Smooth muscle cell (in vitro differentiated cells): ENCODE results near the gene RBCK1. TPM values are rescaled to one million over a fixed set of nuclear protein-coding genes. Genes with fewer than 3 reads are reported as not detected.
"Not testable (repeated sequence)": the region's sequence is repeated elsewhere in the genome, so short reads cannot be mapped to it uniquely, and the experiment has no call there.

Experiments used
- DNase-seq: peaks from one replicate; lab custom pipeline; 2025; ENCODE audit not compliant: unreplicated experiment; lab: John Stamatoyannopoulos, UW
- H2AFZ ChIP-seq: fragments of 200-600 bp; sonication (generic); 2 replicates; pipeline ENCODE4 v1.6.0; 2016; ENCODE audit warnings: antibody characterized with exemption, low read depth, mild to moderate bottlenecking
- H3F3A ChIP-seq: fragments of 200-600 bp; sonication (generic); 2 replicates; pipeline ENCODE4 v1.6.0; 2017; ENCODE audit warnings: antibody characterized with exemption, low read depth
- H3K27ac ChIP-seq: fragments of 200-600 bp; sonication (generic); 2 replicates; pipeline ENCODE4 v1.5.1; 2016; ENCODE audit warnings: low read depth, mild to moderate bottlenecking
- H3K27me3 ChIP-seq: fragments of 200-600 bp; sonication (generic); 2 replicates; pipeline ENCODE4 v1.6.1; 2016; ENCODE audit warnings: low read depth, mild to moderate bottlenecking
- H3K36me3 ChIP-seq: fragments of 200-600 bp; sonication (generic); 2 replicates; pipeline ENCODE4 v1.5.1; 2016; ENCODE audit warnings: low read depth
- H3K4me1 ChIP-seq: fragments of 200-600 bp; sonication (generic); 2 replicates; pipeline ENCODE4 v1.5.1; 2016; ENCODE audit warnings: low read depth
- H3K4me2 ChIP-seq: fragments of 200-600 bp; sonication (generic); 2 replicates; pipeline ENCODE4 v1.6.0; 2016; ENCODE audit warnings: mild to moderate bottlenecking
- H3K4me3 ChIP-seq: fragments of 200-600 bp; sonication (generic); 2 replicates; pipeline ENCODE4 v1.5.1; 2016; ENCODE audit warnings: mild to moderate bottlenecking
- H3K79me2 ChIP-seq: fragments of 200-600 bp; sonication (generic); 2 replicates; pipeline ENCODE4 v1.6.0; 2016; ENCODE audit warnings: low read depth, mild to moderate bottlenecking
- H3K9ac ChIP-seq: fragments of 200-600 bp; sonication (generic); 2 replicates; pipeline ENCODE4 v1.6.0; 2016; ENCODE audit warnings: low read depth
- H3K9me3 ChIP-seq: fragments of 200-600 bp; sonication (generic); replicated peaks from 2 replicates; pipeline ENCODE4 v1.5.1; 2016; ENCODE audit warnings: low read depth
- H4K20me1 ChIP-seq: fragments of 200-600 bp; sonication (generic); 2 replicates; pipeline ENCODE4 v1.6.0; 2016; ENCODE audit warnings: low read depth
- WGBS: methylation state at CpG from one replicate; pipeline ENCODE4 v1.1.7; 2016; ENCODE audit warnings: low lambda C conversion rate; 5-methylcytosine and 5-hydroxymethylcytosine counted together
- polyA plus RNA-seq: library from polyadenylated mRNA; unstranded; fragments of >200 nt; fragmentation: Nextera tagmentation; extraction: Ambion mirVana; gene quantifications from 2 replicates; pipeline ENCODE4 v1.2.1, GENCODE V29; 2016
- total RNA-seq: library from RNA; depleted of rRNA; stranded (reverse); fragments of >200 nt; gene quantifications from 2 replicates; pipeline ENCODE4 v1.2.3, GENCODE V29; 2014
- TF ChIP-seq, protein P1 (sequence below): fragments of 200-600 bp; sonication (generic); IDR thresholded peaks from 2 replicates; pipeline ENCODE4 v1.5.1; 2017; ENCODE audit warnings: borderline replicate concordance, mild to moderate bottlenecking, antibody characterized with exemption; ENCODE audit not compliant: insufficient read depth, poor library complexity, severe bottlenecking

Gene RBCK1
- total and polyA plus RNA-seq, 2 experiments from 2014 or later = 43.0 to 53.9 TPM

DNA sequence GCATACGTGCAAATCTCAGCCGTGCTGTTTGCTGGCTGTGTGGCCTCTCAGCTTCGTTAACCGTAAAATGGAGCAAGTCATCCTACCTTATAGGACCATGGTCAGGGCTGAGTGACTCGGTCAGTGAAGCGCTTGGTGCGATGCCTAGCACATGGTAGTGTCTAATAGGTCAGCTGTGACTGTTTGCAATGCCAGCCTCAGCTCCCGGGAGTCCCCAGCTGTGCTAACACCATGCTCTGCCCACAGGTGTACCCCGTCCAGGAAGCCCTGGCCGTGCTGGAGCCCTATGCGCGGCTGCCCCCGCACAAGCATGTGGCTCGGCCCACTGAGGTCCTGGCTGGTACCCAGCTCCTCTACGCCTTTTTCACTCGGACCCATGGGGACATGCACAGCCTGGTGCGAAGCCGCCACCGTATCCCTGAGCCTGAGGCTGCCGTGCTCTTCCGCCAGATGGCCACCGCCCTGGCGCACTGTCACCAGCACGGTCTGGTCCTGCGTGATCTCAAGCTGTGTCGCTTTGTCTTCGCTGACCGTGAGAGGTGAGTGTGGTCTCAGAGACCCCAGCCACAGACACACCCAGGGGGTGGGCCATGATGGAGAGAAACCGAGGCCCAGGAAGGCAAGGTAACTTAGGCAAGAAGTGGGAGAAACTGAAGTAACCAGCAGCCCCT is 16.9 kb upstream of the RBCK1 start:
- no peaks in the 10 kb centered on the region for H4K20me1 ChIP-seq
- no peaks in the 10 kb centered on the region for H3K27me3 ChIP-seq
- DNase-seq = no peak
- no peak overlapping the region for H3K9ac ChIP-seq
- 97% methylated on average over 29 of the region's 29 CpGs for WGBS
- H3F3A ChIP-seq = no peaks in the 10 kb centered on the region
- no peaks in the 10 kb centered on the region for H3K4me1 ChIP-seq
- TF ChIP-seq, protein P1, sequence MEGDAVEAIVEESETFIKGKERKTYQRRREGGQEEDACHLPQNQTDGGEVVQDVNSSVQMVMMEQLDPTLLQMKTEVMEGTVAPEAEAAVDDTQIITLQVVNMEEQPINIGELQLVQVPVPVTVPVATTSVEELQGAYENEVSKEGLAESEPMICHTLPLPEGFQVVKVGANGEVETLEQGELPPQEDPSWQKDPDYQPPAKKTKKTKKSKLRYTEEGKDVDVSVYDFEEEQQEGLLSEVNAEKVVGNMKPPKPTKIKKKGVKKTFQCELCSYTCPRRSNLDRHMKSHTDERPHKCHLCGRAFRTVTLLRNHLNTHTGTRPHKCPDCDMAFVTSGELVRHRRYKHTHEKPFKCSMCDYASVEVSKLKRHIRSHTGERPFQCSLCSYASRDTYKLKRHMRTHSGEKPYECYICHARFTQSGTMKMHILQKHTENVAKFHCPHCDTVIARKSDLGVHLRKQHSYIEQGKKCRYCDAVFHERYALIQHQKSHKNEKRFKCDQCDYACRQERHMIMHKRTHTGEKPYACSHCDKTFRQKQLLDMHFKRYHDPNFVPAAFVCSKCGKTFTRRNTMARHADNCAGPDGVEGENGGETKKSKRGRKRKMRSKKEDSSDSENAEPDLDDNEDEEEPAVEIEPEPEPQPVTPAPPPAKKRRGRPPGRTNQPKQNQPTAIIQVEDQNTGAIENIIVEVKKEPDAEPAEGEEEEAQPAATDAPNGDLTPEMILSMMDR = no peak
- peaks cover 17% of the 10 kb centered on the region for H3K79me2 ChIP-seq
- no peak overlapping the region for H2AFZ ChIP-seq
- no peak overlapping the region for H3K27ac ChIP-seq
- H3K9me3 ChIP-seq = no peaks in the 10 kb centered on the region
- no peak overlapping the region for H3K4me2 ChIP-seq
- H3K4me3 ChIP-seq = no peak overlapping the region
- no peaks in the 10 kb centered on the region for H3K36me3 ChIP-seq

DNA sequence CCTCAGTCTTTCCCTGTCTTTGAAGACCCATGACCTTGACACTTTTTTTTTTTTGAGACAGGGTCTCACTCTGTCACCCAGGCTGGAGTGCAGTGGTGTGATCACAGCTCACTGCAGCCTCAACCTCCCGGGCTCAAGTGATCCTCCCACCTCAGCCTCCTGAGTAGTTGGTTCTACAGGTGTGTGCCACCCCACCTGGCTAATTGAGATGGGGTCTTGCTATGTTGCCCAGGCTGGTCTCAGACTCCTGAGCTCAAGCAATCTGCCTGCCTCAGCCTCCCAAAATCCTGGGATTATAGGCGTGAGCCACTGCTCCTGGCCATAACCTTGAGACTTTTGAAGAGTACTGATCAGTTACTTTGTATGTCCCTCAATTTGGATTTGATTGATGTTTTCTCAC is 14.8 kb upstream of the RBCK1 start:
- not testable (repeated sequence) for H3K79me2 ChIP-seq, H3K9me3 ChIP-seq, H3K4me3 ChIP-seq, H3K9ac ChIP-seq, DNase-seq, H3K4me2 ChIP-seq, H4K20me1 ChIP-seq, H3K36me3 ChIP-seq, H3K27ac ChIP-seq, H2AFZ ChIP-seq, H3K4me1 ChIP-seq, H3F3A ChIP-seq, H3K27me3 ChIP-seq
- WGBS = 95% methylated on average over 2 of the region's 2 CpGs

DNA sequence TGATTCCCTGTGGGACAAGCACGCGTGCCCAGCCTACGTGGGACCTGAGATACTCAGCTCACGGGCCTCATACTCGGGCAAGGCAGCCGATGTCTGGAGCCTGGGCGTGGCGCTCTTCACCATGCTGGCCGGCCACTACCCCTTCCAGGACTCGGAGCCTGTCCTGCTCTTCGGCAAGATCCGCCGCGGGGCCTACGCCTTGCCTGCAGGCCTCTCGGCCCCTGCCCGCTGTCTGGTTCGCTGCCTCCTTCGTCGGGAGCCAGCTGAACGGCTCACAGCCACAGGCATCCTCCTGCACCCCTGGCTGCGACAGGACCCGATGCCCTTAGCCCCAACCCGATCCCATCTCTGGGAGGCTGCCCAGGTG is 11.9 kb upstream of the RBCK1 start:
- no peaks in the 10 kb centered on the region for H3K36me3 ChIP-seq
- no peaks in the 10 kb centered on the region for H3K27me3 ChIP-seq
- H3K4me2 ChIP-seq = no peak overlapping the region
- TF ChIP-seq, protein P1 = no peak
- no peak for DNase-seq
- no peaks in the 10 kb centered on the region for H3F3A ChIP-seq
- H3K79me2 ChIP-seq = no peaks in the 10 kb centered on the region
- no peaks in the 10 kb centered on the region for H3K4me1 ChIP-seq
- H3K9me3 ChIP-seq = no peaks in the 10 kb centered on the region
- 96% methylated on average over 22 of the region's 24 CpGs for WGBS
- no peak overlapping the region for H2AFZ ChIP-seq
- no peak overlapping the region for H3K27ac ChIP-seq
- H4K20me1 ChIP-seq = no peaks in the 10 kb centered on the region
- H3K9ac ChIP-seq = no peak overlapping the region
- no peak overlapping the region for H3K4me3 ChIP-seq

DNA sequence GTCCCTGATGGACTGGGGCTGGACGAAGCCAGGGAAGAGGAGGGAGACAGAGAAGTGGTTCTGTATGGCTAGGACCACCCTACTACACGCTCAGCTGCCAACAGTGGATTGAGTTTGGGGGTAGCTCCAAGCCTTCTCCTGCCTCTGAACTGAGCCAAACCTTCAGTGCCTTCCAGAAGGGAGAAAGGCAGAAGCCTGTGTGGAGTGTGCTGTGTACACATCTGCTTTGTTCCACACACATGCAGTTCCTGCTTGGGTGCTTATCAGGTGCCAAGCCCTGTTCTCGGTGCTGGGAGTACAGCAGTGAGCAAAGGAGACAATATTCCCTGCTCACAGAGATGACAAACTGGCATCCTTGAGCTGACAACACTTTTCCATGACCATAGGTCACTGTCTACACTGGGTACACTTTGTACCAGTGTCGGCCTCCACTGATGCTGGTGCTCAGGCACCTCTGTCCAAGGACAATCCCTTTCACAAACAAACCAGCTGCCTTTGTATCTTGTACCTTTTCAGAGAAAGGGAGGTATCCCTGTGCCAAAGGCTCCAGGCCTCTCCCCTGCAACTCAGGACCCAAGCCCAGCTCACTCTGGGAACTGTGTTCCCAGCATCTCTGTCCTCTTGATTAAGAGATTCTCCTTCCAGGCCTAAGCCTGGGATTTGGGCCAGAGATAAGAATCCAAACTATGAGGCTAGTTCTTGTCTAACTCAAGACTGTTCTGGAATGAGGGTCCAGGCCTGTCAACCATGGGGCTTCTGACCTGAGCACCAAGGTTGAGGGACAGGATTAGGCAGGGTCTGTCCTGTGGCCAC is 11.3 kb upstream of the RBCK1 start:
- Histone ChIP-seq H3K27ac (no peak overlapping the region), H3K4me3 (no peak overlapping the region), H4K20me1 (no peaks in the 10 kb centered on the region), H3K79me2 (no peaks in the 10 kb centered on the region), H3K9ac (no peak overlapping the region), H3K36me3 (no peaks in the 10 kb centered on the region), H3K4me1 (no peaks in the 10 kb centered on the region), H3K4me2 (no peak overlapping the region), H3K9me3 (no peaks in the 10 kb centered on the region), H2AFZ (no peak overlapping the region), H3K27me3 (no peaks in the 10 kb centered on the region), H3F3A (no peaks in the 10 kb centered on the region)
- TF ChIP-seq, protein P1 = no peak
- WGBS = 92% methylated on average over 4 of the region's 4 CpGs
- no peak for DNase-seq
